Cardiac muscle cell (in vitro differentiated cells and primary cell): Measurements from ENCODE around the gene FPGS. TPM values are rescaled to one million over a fixed set of nuclear protein-coding genes. Genes with fewer than 3 reads are reported as not detected.
"Not testable (repeated sequence)": the region's sequence is repeated elsewhere in the genome, so short reads cannot be mapped to it uniquely, and the experiment has no call there.

ENCODE experiments used
- DNase-seq, 2 donors: peaks; one replicate each; pipeline versions ENCODE4 v3.0.0 to v3.0.0-alpha.2; 2010 to 2017; ENCODE audit warnings: low read depth in 1 of 2, low spot score in 1 of 2
- H3K27ac ChIP-seq: fragments of 200-600 bp; sonication (generic); 2 replicates; pipeline ENCODE4 v1.5.1; 2016
- H3K27me3 ChIP-seq: fragments of 200-600 bp; sonication (generic); 2 replicates; pipeline ENCODE4 v1.6.0; 2016; ENCODE audit warnings: control low read depth
- H3K36me3 ChIP-seq: fragments of 200-600 bp; sonication (generic); 2 replicates; pipeline ENCODE4 v1.5.1; 2016; ENCODE audit warnings: control low read depth
- H3K4me1 ChIP-seq: fragments of 200-600 bp; sonication (generic); 2 replicates; pipeline ENCODE4 v1.8.1; 2017; ENCODE audit warnings: low read depth, mild to moderate bottlenecking, mixed run types
- H3K4me3 ChIP-seq: fragments of 200-600 bp; sonication (generic); 2 replicates; pipeline ENCODE4 v1.5.1; 2016; ENCODE audit warnings: mild to moderate bottlenecking
- H3K9me3 ChIP-seq: fragments of 200-600 bp; sonication (generic); 2 replicates; pipeline ENCODE4 v1.5.1; 2017; ENCODE audit warnings: low read depth, mild to moderate bottlenecking, control low read depth
- CTCF ChIP-seq: IDR thresholded peaks from 2 replicates; pipeline ENCODE4 v1.5.1; 2012; ENCODE audit warnings: low read depth, mild to moderate bottlenecking, low read length
- polyA plus RNA-seq: library from polyadenylated mRNA; unstranded; fragments of >200 nt; fragmentation: Nextera tagmentation; extraction: Ambion mirVana; gene quantifications from 2 replicates; pipeline ENCODE4 v1.2.1, GENCODE V29; 2016
- total RNA-seq: library from RNA; depleted of rRNA; stranded (reverse); fragments of >200 nt; gene quantifications from 2 replicates; pipeline ENCODE4 v1.2.3, GENCODE V29; 2016

The FPGS gene
- total and polyA plus RNA-seq, 2 experiments from 2014 or later = 78.3 to 123 TPM

GRCh38 chr9:127776924-127777289, 25.8 kb upstream of the FPGS start:
- TF ChIP-seq CTCF = no peak
- H3K9me3 ChIP-seq = no peaks in the 10 kb centered on the region
- H3K27me3 ChIP-seq = no peaks in the 10 kb centered on the region
- H3K4me1 ChIP-seq = peaks cover 11% of the 10 kb centered on the region
- no peak overlapping the region for H3K4me3 ChIP-seq
- no peaks in the 10 kb centered on the region for H3K36me3 ChIP-seq
- DNase-seq = no peak
- H3K27ac ChIP-seq = no peak overlapping the region

- no peaks in the 10 kb centered on the region for H3K27me3 ChIP-seq
- H3K27ac ChIP-seq = no peak overlapping the region
- DNase-seq = no peak
- H3K9me3 ChIP-seq = no peaks in the 10 kb centered on the region
- H3K4me1 ChIP-seq = peaks cover 11% of the 10 kb centered on the region
- no peak for TF ChIP-seq CTCF
- H3K4me3 ChIP-seq = no peak overlapping the region
- no peaks in the 10 kb centered on the region for H3K36me3 ChIP-seq
These were observed 25.2 kb upstream of the FPGS start for GRCh38 chr9:127777368-127777980.

GRCh38 chr9:127778280-127779135, 24.2 kb upstream of the FPGS start, which contains the start of gene SH2D3C:
Gene SH2D3C, minus strand, starts transcription at chr9:127778666. Its CDS starts 39 bp downstream, at chr9:127778627.
- TF ChIP-seq CTCF = no peak
- H3K27me3 ChIP-seq = no peaks in the 10 kb centered on the region
- H3K9me3 ChIP-seq = no peaks in the 10 kb centered on the region
- no peaks in the 10 kb centered on the region for H3K36me3 ChIP-seq
- peak within 1 kb of the TSS; percentile 64 for H3K27ac ChIP-seq
- H3K4me1 ChIP-seq = peaks cover 11% of the 10 kb centered on the region
- peak; percentile 61 to 66 for DNase-seq
- H3K4me3 ChIP-seq = no peak within 1 kb of the TSS

GRCh38 chr9:127779136-127779981, 23.3 kb upstream of the FPGS start:
- TF ChIP-seq CTCF = no peak
- peaks cover 11% of the 10 kb centered on the region for H3K4me1 ChIP-seq
- no peaks in the 10 kb centered on the region for H3K9me3 ChIP-seq
- no peaks in the 10 kb centered on the region for H3K36me3 ChIP-seq
- no peak overlapping the region for H3K4me3 ChIP-seq
- peak in 1 of 2 donors; percentile 70 for DNase-seq
- peak overlapping the region; percentile 64 for H3K27ac ChIP-seq
- no peaks in the 10 kb centered on the region for H3K27me3 ChIP-seq

- no peak for TF ChIP-seq CTCF
- DNase-seq = no peak
- no peak overlapping the region for H3K4me3 ChIP-seq
- no peaks in the 10 kb centered on the region for H3K27me3 ChIP-seq
- no peaks in the 10 kb centered on the region for H3K36me3 ChIP-seq
- peak overlapping the region; percentile 11 for H3K27ac ChIP-seq
- no peaks in the 10 kb centered on the region for H3K9me3 ChIP-seq
- peaks cover 11% of the 10 kb centered on the region for H3K4me1 ChIP-seq
These were observed 22.4 kb upstream of the FPGS start for GRCh38 chr9:127780126-127780885.

GRCh38 chr9:127780909-127781308, 21.8 kb upstream of the FPGS start:
- H3K36me3 ChIP-seq, H3K27me3 ChIP-seq, DNase-seq, H3K27ac ChIP-seq, H3K4me3 ChIP-seq, H3K9me3 ChIP-seq: not testable (repeated sequence)
- H3K4me1 ChIP-seq = peaks cover 11% of the 10 kb centered on the region
